Adrenal gland (tissue), 12 donors: ENCODE data around the gene TBC1D1. TPM values are rescaled to one million over a fixed set of nuclear protein-coding genes. Genes with fewer than 3 reads are reported as not detected.

Experiments
- DNase-seq, 7 donors: peaks; one replicate each; pipeline ENCODE4 v3.0.0-alpha.2; 2019 to 2020
- H3K27ac ChIP-seq, 5 donors: fragments of 200-600 bp; sonication (generic) in 4 of 5; 1 replicate in 3 of 5; 2 replicates in 2 of 5; pipeline versions ENCODE4 v1.5.1 to v1.8.0; 2016 to 2020; ENCODE audit warnings: mild to moderate bottlenecking in 1 of 5
- H3K27me3 ChIP-seq: fragments of 200-600 bp; 2 replicates; pipeline ENCODE4 v1.8.0; 2021
- H3K36me3 ChIP-seq, 2 donors: fragments of 200-600 bp; replicated peaks in 1 of 2; 1 replicate in 1 of 2; 2 replicates in 1 of 2; pipeline versions ENCODE4 v1.5.1 to v1.8.0; 2018 to 2022
- H3K4me1 ChIP-seq, 2 donors: fragments of 200-600 bp; replicated peaks in 1 of 2; 1 replicate in 1 of 2; 2 replicates in 1 of 2; pipeline versions ENCODE4 v1.5.1 to v1.8.0; 2018 to 2021
- H3K4me3 ChIP-seq, 4 donors: fragments of 200-600 bp; sonication (generic) in 3 of 4; one replicate each; pipeline ENCODE4 v1.5.1; 2016 to 2018
- H3K9me3 ChIP-seq, 3 donors: fragments of 200-600 bp; sonication (generic) in 1 of 3; replicated peaks in 1 of 3; 1 replicate in 2 of 3; 2 replicates in 1 of 3; pipeline versions ENCODE4 v1.5.1 to v1.8.0; 2016 to 2021
- POLR2A ChIP-seq, 2 donors: fragments of 450-650 bp; IDR thresholded peaks; one replicate each; pipeline ENCODE4 v1.6.1; 2017; ENCODE audit warnings: antibody characterized with exemption in 2 of 2, mild to moderate bottlenecking in 2 of 2, moderate library complexity in 1 of 2
- WGBS, 4 donors: extraction: QIAGEN DNeasy Blood & Tissue Kit in 2 of 4; methylation state at CpG; one replicate each; pipeline versions ENCODE4 v1.1.5 to v1.1.7; 2013 to 2017; 5-methylcytosine and 5-hydroxymethylcytosine counted together
- intact Hi-C, 2 donors: fragments of 100-400 bp; cut with DNase I; formaldehyde crosslinking; loops; one replicate each; pipeline versions ENCODE4 v1.14.1 to v1.15.0; 2022 to 2023
- polyA plus RNA-seq, 3 donors: library from polyadenylated mRNA; stranded (reverse); fragments of 200-250 nt in 2 of 3; fragments of 350-450 nt in 1 of 3; fragmentation: Illumina TruSeq in 1 of 3; extraction: RNeasy Lipid Tissue Mini Kit (QIAGEN cat#74804) in 1 of 3; gene quantifications; one replicate each; pipeline ENCODE4 v1.2.3, GENCODE V29; 2013 to 2014
- total RNA-seq, 9 donors: library from RNA; depleted of rRNA in 4 of 9; stranded (reverse); fragments of >200 nt in 4 of 9; fragments of 120-200 nt in 1 of 9; fragmentation: NEBNext Ultra II Directional in 1 of 9; extraction: Animal tissue kit (Norgen Biotek cat#: 25700) in 1 of 9; gene quantifications; one replicate each; pipeline versions ENCODE4 v1.1.0 to v1.2.4, GENCODE V29; 2013 to 2023
- TF ChIP-seq, protein P1 (sequence below), 6 experiments: fragments of 450-650 bp in 4 of 6; fragments of 200-600 bp in 2 of 6; sonication (generic) in 1 of 6; IDR thresholded peaks; 1 replicate in 5 of 6; 2 replicates in 1 of 6; pipeline versions ENCODE4 v1.5.1 to v1.8.0; 2016 to 2021; ENCODE audit warnings: antibody characterized with exemption in 6 of 6, mild to moderate bottlenecking in 2 of 6, moderate library complexity in 1 of 6
- donor health status: healthy with polysubstance abuse.
- donor health status: Bipolar disorder and iron deficiency.
- donor health status: DM: yes; HTN: yes; CAD: no.
- donor health status: DM: no; HTN: no; CAD: no.
- donor health status: DM: no; HTN: no; CAD: no.
- donor health status: DM: yes; HTN: yes; CAD: no.

Gene TBC1D1
- total and polyA plus RNA-seq, 12 donors = 16.3 to 77.3 (median 25.7) TPM

GRCh38 chr4:37995981-37996775 lies 105.3 kb downstream of the TBC1D1 start:
- H3K4me3 ChIP-seq = no peak overlapping the region
- intact Hi-C loops = no loop called here
- H3K36me3 ChIP-seq = no peaks in the 10 kb centered on the region
- no peaks in the 10 kb centered on the region for H3K27me3 ChIP-seq
- H3K27ac ChIP-seq = no peak overlapping the region
- peaks cover 0 to 9% of the 10 kb centered on the region in 2 donors for H3K4me1 ChIP-seq
- H3K9me3 ChIP-seq = no peaks in the 10 kb centered on the region
- WGBS, 4 donors = 89 to 96% (median 95%) methylated on average over 7 of the region's 7 CpGs
- no peak for DNase-seq
- TF ChIP-seq, protein P1, sequence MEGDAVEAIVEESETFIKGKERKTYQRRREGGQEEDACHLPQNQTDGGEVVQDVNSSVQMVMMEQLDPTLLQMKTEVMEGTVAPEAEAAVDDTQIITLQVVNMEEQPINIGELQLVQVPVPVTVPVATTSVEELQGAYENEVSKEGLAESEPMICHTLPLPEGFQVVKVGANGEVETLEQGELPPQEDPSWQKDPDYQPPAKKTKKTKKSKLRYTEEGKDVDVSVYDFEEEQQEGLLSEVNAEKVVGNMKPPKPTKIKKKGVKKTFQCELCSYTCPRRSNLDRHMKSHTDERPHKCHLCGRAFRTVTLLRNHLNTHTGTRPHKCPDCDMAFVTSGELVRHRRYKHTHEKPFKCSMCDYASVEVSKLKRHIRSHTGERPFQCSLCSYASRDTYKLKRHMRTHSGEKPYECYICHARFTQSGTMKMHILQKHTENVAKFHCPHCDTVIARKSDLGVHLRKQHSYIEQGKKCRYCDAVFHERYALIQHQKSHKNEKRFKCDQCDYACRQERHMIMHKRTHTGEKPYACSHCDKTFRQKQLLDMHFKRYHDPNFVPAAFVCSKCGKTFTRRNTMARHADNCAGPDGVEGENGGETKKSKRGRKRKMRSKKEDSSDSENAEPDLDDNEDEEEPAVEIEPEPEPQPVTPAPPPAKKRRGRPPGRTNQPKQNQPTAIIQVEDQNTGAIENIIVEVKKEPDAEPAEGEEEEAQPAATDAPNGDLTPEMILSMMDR (IDR thresholded peaks at IDR 0.05) = no peak
- no peak for TF ChIP-seq POLR2A (IDR thresholded peaks at IDR 0.05)

DNA sequence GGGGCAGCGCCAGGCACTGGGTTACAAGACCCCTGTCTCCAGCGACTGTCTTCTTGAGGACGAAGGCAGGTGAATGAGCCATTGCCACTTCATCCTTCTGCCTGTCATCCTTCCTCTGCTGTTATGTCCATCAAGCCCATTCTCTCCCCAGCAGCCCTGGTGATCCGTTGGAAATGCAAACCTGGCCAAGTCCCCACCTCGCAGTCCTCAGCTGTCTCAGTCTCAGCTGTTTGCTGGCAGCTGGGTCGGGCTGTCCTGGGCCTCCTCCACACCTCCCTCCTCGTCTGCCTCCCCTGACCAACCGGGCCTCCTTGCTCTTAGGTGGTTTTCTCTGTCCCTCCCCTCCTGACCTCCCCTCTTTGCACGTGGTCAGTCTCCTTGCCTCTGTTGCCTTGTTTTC lies 107.3 kb downstream of the TBC1D1 start:
- no peak for TF ChIP-seq POLR2A (IDR thresholded peaks at IDR 0.05)
- TF ChIP-seq, protein P1 (IDR thresholded peaks at IDR 0.05) = no peak
- no peaks in the 10 kb centered on the region for H3K27me3 ChIP-seq
- H3K9me3 ChIP-seq = no peaks in the 10 kb centered on the region
- peaks cover 0 to 9% of the 10 kb centered on the region in 2 donors for H3K4me1 ChIP-seq
- H3K36me3 ChIP-seq = no peaks in the 10 kb centered on the region
- H3K4me3 ChIP-seq = no peak overlapping the region
- no peak for DNase-seq
- 78 to 84% (median 83%) methylated on average over 9 of the region's 9 CpGs for WGBS, 4 donors
- no peak overlapping the region for H3K27ac ChIP-seq
- intact Hi-C loops = no loop called here

DNA sequence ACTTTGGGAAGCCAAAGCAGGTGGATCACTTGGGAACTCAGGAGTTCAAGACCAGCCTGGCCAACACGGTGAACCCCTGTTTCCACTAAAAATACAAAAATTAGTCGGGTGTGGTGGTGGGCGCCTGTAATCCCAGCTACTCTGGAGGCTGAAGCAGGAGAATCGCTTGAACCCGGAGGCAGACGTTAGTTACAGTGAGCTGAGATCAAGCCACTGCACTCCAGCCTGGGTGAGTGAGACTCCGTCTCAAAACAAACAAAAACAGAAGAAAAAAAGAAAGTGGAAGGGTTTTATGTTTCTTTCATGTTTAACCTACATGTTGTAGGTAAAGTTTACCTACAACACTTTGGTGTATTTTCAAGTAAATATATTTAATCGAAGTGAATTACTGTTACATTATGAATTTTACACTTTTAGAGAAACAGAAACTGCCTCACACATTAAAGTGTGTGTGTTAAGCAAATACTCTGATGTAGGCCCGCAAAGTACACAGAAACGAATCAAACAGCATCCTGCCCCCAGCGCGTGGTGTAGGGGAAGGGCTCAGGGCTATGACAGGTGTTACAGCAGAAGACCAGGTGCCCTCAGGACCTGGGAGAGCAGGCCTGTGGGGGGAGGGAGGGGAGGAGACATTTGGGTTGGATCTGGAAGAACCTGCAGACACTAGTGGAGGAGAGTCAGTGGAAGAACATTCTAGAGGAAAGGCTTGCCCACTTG lies 108.3 kb downstream of the TBC1D1 start:
- no peak for TF ChIP-seq POLR2A (IDR thresholded peaks at IDR 0.05)
- TF ChIP-seq, protein P1 (IDR thresholded peaks at IDR 0.05) = no peak
- Histone ChIP-seq H3K9me3 (no peaks in the 10 kb centered on the region), H3K4me1 (peaks cover 0 to 9% of the 10 kb centered on the region in 2 donors), H3K36me3 (no peaks in the 10 kb centered on the region), H3K27ac (no peak overlapping the region), H3K27me3 (no peaks in the 10 kb centered on the region), H3K4me3 (no peak overlapping the region)
- WGBS, 4 donors = 92 to 94% (median 93%) methylated on average over 12 of the region's 12 CpGs
- intact Hi-C loops = no loop called here
- DNase-seq = no peak

DNA sequence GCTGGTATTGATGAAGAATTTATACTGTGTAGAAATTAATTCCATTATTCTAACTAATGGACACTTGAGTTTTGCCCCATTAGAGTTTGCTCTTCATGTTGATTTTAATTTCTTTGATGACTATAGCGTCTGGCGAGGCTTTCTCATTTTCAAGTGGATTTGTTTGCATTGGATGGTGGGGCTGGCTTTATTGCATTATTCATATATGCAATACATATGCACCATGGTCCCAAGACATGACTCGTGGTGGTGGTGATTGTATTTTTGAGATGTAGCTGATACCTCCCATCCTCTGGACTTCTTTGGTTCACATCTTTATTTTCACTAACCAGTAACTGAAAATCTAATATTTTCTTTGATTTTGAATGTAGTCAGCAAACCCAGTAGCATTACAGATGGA lies 109.1 kb downstream of the TBC1D1 start:
- intact Hi-C loops = no loop called here
- TF ChIP-seq POLR2A (IDR thresholded peaks at IDR 0.05) = no peak
- TF ChIP-seq, protein P1 (IDR thresholded peaks at IDR 0.05) = no peak
- Histone ChIP-seq H3K9me3 (no peaks in the 10 kb centered on the region), H3K36me3 (no peaks in the 10 kb centered on the region), H3K4me1 (peaks cover 0 to 2% of the 10 kb centered on the region in 2 donors), H3K4me3 (no peak overlapping the region), H3K27ac (no peak overlapping the region), H3K27me3 (no peaks in the 10 kb centered on the region)
- 91 to 98% (median 95%) methylated on average over 3 of the region's 3 CpGs for WGBS, 4 donors
- DNase-seq = no peak
